ENCODE measurements around the gene NUDT22.

NUDT22 gene

DNA sequence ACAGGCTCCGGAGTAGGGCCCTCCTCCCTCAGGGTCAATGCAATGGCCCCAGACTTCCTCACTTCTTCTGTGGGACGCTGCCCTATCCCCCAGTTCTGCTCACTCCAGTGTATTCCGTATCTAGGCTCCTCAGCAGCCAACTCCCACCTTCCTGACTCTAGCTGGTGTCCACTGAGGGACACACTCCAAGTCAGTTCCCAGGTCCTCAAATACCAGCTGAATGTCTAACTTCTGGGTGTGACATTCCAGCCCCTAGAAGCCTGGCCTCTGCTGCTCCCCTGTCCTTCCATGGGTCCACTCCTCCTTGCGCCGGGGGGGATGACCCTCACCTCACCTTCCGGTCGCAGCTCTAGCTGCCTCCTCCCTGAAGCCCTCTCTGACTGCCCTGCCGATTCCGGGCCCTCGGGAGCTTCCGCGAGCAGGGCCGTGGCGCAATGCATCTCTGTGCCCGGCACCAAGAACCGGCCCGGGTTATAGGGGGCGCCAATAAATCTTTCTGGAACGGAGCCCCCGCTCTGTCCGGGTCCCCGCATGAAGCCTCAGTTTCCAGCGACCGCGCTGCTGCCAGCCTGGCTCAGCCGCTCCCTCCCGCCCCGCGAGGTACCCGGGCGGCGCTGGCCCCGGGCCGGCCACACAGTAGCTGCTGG lies 42.9 kb downstream of the NUDT22 start:
- in situ Hi-C loops (cut with MboI; ENCODE audit: low sequenced_read_pairs): no loop called here

GRCh38 chr11:64269540-64270220 lies 43.6 kb downstream of the NUDT22 start:
- in situ Hi-C loops (cut with MboI; ENCODE audit: low sequenced_read_pairs): no loop called here

GRCh38 chr11:64275031-64275800 lies 49.1 kb downstream of the NUDT22 start:
- in situ Hi-C loops (cut with MboI; ENCODE audit: low sequenced_read_pairs): no loop called here

- in situ Hi-C loops (cut with MboI; ENCODE audit: low sequenced_read_pairs): no loop called here
Observed at GRCh38 chr11:64275841-64276240, 49.8 kb downstream of the NUDT22 start.

DNA sequence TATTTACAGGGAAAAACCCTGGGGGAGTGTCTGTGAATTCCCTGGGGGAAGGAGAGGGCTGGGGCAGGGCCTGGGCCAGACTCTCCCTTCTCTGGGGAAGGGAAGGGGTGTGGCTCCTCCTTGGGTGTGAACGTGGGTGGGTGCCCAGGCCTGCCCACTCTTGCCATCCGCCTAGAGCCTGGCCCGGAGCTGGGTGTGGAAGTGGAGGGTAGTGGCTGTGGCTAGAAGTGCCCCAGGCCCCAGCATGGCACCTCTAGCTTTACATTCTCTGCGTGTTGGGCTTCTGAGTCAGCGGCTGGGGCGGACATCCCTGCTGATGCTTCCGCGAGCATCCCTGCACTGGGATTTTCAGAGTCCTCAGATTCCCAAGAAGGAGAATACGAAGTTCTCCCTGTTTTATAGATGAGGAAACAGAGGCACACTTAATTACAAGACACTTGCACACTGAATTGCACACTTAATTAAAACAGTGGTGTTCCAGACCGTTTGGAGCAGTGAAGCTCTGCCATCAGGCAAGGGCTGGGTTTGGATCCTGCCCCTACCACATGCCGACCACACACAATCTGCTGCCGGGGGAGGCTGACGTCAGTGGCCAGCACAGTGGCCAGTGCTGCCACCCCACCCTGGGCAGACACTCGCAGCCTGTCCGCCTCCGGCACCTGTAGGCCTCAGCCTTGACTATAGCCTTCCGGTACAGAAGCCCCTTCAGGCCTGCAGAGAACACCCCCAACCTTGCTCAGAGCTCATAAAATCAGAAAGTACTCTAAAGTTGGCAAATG lies 50.8 kb downstream of the NUDT22 start:
- in situ Hi-C loops (cut with MboI; ENCODE audit: low sequenced_read_pairs): no loop called here

- in situ Hi-C loops (cut with MboI; ENCODE audit: low sequenced_read_pairs): no loop called here
Observed at GRCh38 chr11:64278576-64279190, 52.6 kb downstream of the NUDT22 start.

All from HL-60/S4 treated with retinoic acid at 250 ng/mL for 4 days and 3 days (cell line).